Measurements from ENCODE around the gene PRKN.
A peak's percentile ranks its signal among the peaks of the same experiment; 100 is the strongest.

GRCh38 chr6:161608771-161609170, 1118.8 kb downstream of the PRKN start:
- TF ChIP-seq CTCF (IDR thresholded peaks at IDR 0.05; ENCODE audit: poor library complexity, severe bottlenecking) (no peak), POLR2AphosphoS5 (IDR thresholded peaks at IDR 0.05) (peak; percentile 70), EZH2 (IDR thresholded peaks at IDR 0.05; ENCODE audit: borderline replicate concordance, insufficient read depth, low read length, poor library complexity, severe bottlenecking) (no peak), RAD21 (conservative IDR thresholded peaks at IDR 0.05) (peak; percentile 29), SMC3 (conservative IDR thresholded peaks at IDR 0.05; ENCODE audit: poor library complexity) (no peak), TAF1 (IDR thresholded peaks at IDR 0.05; ENCODE audit: low read depth) (no peak)
- TF ChIP-seq, protein P1, sequence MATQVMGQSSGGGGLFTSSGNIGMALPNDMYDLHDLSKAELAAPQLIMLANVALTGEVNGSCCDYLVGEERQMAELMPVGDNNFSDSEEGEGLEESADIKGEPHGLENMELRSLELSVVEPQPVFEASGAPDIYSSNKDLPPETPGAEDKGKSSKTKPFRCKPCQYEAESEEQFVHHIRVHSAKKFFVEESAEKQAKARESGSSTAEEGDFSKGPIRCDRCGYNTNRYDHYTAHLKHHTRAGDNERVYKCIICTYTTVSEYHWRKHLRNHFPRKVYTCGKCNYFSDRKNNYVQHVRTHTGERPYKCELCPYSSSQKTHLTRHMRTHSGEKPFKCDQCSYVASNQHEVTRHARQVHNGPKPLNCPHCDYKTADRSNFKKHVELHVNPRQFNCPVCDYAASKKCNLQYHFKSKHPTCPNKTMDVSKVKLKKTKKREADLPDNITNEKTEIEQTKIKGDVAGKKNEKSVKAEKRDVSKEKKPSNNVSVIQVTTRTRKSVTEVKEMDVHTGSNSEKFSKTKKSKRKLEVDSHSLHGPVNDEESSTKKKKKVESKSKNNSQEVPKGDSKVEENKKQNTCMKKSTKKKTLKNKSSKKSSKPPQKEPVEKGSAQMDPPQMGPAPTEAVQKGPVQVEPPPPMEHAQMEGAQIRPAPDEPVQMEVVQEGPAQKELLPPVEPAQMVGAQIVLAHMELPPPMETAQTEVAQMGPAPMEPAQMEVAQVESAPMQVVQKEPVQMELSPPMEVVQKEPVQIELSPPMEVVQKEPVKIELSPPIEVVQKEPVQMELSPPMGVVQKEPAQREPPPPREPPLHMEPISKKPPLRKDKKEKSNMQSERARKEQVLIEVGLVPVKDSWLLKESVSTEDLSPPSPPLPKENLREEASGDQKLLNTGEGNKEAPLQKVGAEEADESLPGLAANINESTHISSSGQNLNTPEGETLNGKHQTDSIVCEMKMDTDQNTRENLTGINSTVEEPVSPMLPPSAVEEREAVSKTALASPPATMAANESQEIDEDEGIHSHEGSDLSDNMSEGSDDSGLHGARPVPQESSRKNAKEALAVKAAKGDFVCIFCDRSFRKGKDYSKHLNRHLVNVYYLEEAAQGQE (IDR thresholded peaks at IDR 0.05; ENCODE audit: borderline replicate concordance) = no peak

Data from neural cell (in vitro differentiated cells).